Testis (tissue), 3 donors: Measurements from ENCODE around the gene CDK5RAP3. TPM values are rescaled to one million over a fixed set of nuclear protein-coding genes. Genes with fewer than 3 reads are reported as not detected.

Experiments
- DNase-seq: peaks from one replicate; pipeline ENCODE4 v3.0.0-alpha.2; 2019
- H3K27ac ChIP-seq, 2 donors: fragments of 200-600 bp; sonication (generic); one replicate each; pipeline ENCODE4 v1.5.1; 2019
- H3K27me3 ChIP-seq: fragments of 200-600 bp; sonication (generic); one replicate; pipeline ENCODE4 v1.5.1; 2019
- H3K36me3 ChIP-seq: fragments of 200-600 bp; sonication (generic); one replicate; pipeline ENCODE4 v1.5.1; 2017; ENCODE audit warnings: low read depth; ENCODE audit errors: missing control alignments
- H3K4me1 ChIP-seq: fragments of 200-600 bp; sonication (generic); one replicate; pipeline ENCODE4 v1.5.1; 2019
- H3K4me3 ChIP-seq, 2 donors: fragments of 200-600 bp; sonication (generic); one replicate each; pipeline ENCODE4 v1.5.1; 2017 to 2019
- H3K9me3 ChIP-seq: fragments of 200-600 bp; sonication (generic); one replicate; pipeline ENCODE4 v1.5.1; 2017
- CTCF ChIP-seq, 3 experiments: fragments of 450-650 bp in 2 of 3; fragments of 200-600 bp in 1 of 3; sonication (generic) in 1 of 3; IDR thresholded peaks; one replicate each; pipeline ENCODE4 v1.5.1; 2016 to 2019; ENCODE audit warnings: antibody characterized with exemption in 3 of 3, mild to moderate bottlenecking in 2 of 3, moderate library complexity in 1 of 3
- POLR2A ChIP-seq: fragments of 450-650 bp; IDR thresholded peaks from one replicate; pipeline ENCODE4 v1.6.1; 2017; ENCODE audit warnings: antibody characterized with exemption, mild to moderate bottlenecking, moderate library complexity
- WGBS, 2 donors: methylation state at CpG; one replicate each; pipeline ENCODE4 v1.1.5; 2018; 5-methylcytosine and 5-hydroxymethylcytosine counted together
- intact Hi-C: fragments of 100-400 bp; cut with DNase I; formaldehyde crosslinking; loops from one replicate; pipeline ENCODE4 v1.15.1; 2023; ENCODE audit warnings: low total_unique reads
- polyA plus RNA-seq: library from polyadenylated mRNA; stranded (reverse); fragments of 350-450 nt; fragmentation: Illumina TruSeq; extraction: RNeasy Lipid Tissue Mini Kit (QIAGEN cat#74804); gene quantifications from one replicate; pipeline ENCODE4 v1.2.3, GENCODE V29; 2014; ENCODE audit warnings: low read depth, low replicate concordance; ENCODE audit not compliant: insufficient read depth
- total RNA-seq, 2 donors: library from RNA; depleted of rRNA; stranded (reverse); fragments of >200 nt; gene quantifications; one replicate each; pipeline ENCODE4 v1.2.3, GENCODE V29; 2016

The CDK5RAP3 gene
- total and polyA plus RNA-seq, 3 donors from 2014 or later = 192 to 281 (median 221) TPM

GRCh38 chr17:47950448-47950847 is 20.5 kb upstream of the CDK5RAP3 start:
- intact Hi-C loops = no loop called here
- Histone ChIP-seq H3K27me3 (no peaks in the 10 kb centered on the region), H3K27ac (no peak overlapping the region), H3K36me3 (no peaks in the 10 kb centered on the region), H3K9me3 (no peaks in the 10 kb centered on the region), H3K4me3 (no peak overlapping the region), H3K4me1 (peaks cover 31% of the 10 kb centered on the region)
- 68 to 92% methylated on average over 4 of the region's 4 CpGs for WGBS, 2 donors
- DNase-seq = no peak
- TF ChIP-seq POLR2A (no peak), CTCF (IDR thresholded peaks at IDR 0.05) (no peak)

- 82 to 87% methylated on average over 12 of the region's 12 CpGs for WGBS, 2 donors
- DNase-seq = no peak
- H3K4me3 ChIP-seq = no peak overlapping the region
- H3K27me3 ChIP-seq = no peaks in the 10 kb centered on the region
- intact Hi-C loops = no loop called here
- no peak overlapping the region for H3K27ac ChIP-seq
- TF ChIP-seq POLR2A = no peak
- no peak for TF ChIP-seq CTCF (IDR thresholded peaks at IDR 0.05)
- H3K36me3 ChIP-seq = no peaks in the 10 kb centered on the region
- H3K9me3 ChIP-seq = no peaks in the 10 kb centered on the region
- H3K4me1 ChIP-seq = peaks cover 23% of the 10 kb centered on the region
These were observed 18.5 kb upstream of the CDK5RAP3 start for GRCh38 chr17:47952171-47953021.

DNA sequence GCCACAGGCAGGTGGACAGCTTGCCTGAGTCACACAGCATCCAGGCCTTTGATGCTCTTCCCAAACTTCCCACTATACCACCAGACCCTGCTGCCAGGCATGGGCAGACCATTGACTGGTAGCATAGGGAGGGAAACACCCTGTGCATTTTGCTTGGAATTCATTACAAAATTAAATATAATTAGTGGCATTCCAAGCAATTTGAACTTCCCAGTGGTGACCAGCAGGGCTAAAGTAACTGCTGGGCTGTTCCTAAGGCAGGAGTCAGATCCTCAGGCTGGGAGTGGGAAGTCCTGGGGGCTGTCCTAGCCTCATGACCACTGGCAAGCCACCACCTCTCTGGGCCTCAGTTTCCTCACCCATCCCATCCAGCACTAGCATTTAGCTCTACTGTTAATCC is 17.0 kb upstream of the CDK5RAP3 start:
- intact Hi-C loops = no loop called here
- Histone ChIP-seq H3K36me3 (no peaks in the 10 kb centered on the region), H3K9me3 (no peaks in the 10 kb centered on the region), H3K4me1 (peaks cover 20% of the 10 kb centered on the region), H3K4me3 (no peak overlapping the region), H3K27ac (no peak overlapping the region), H3K27me3 (no peaks in the 10 kb centered on the region)
- DNase-seq = no peak
- TF ChIP-seq POLR2A (no peak), CTCF (IDR thresholded peaks at IDR 0.05) (peak in 1 of 3 experiments; percentile 6)

GRCh38 chr17:47955497-47956461 is 15.1 kb upstream of the CDK5RAP3 start:
- WGBS, 2 donors = 87 to 92% methylated on average over 6 to 7 of the region's 7 CpGs
- no peaks in the 10 kb centered on the region for H3K36me3 ChIP-seq
- no peak overlapping the region for H3K27ac ChIP-seq
- no peaks in the 10 kb centered on the region for H3K27me3 ChIP-seq
- no peaks in the 10 kb centered on the region for H3K9me3 ChIP-seq
- no peak for DNase-seq
- intact Hi-C loops = no loop called here
- H3K4me1 ChIP-seq = peaks cover 7% of the 10 kb centered on the region
- TF ChIP-seq POLR2A (no peak), CTCF (IDR thresholded peaks at IDR 0.05) (no peak)
- H3K4me3 ChIP-seq = no peak overlapping the region
